DND-41 (cell line): ENCODE results near the gene KIF13A.
"Not testable (repeated sequence)": the region's sequence is repeated elsewhere in the genome, so short reads cannot be mapped to it uniquely, and the experiment has no call there.

ENCODE experiments used
- ATAC-seq: fragments of 200-7000 bp; cut with Tn5 transposase; 3 replicates; pipeline ENCODE4 v1.9.1; 2021; ENCODE audit warnings: low read depth; ENCODE audit not compliant: insufficient read depth
- DNase-seq: peaks from one replicate; pipeline ENCODE4 v3.0.0-alpha.2; 2020
- H2AFZ ChIP-seq: 2 replicates; pipeline ENCODE4 v1.6.0; 2012; ENCODE audit warnings: low read depth, low read length
- H3K27ac ChIP-seq: 2 replicates; pipeline ENCODE4 v1.5.1; 2012; ENCODE audit warnings: low read length, inconsistent platforms
- H3K27me3 ChIP-seq: fragments of 200-600 bp; sonication (generic); 2 replicates; pipeline ENCODE4 v1.6.0; 2012; ENCODE audit warnings: low read length, mild to moderate bottlenecking, inconsistent platforms; ENCODE audit not compliant: insufficient read depth, poor library complexity
- H3K36me3 ChIP-seq: 2 replicates; pipeline ENCODE4 v1.5.1; 2012; ENCODE audit warnings: low read length, inconsistent platforms; ENCODE audit not compliant: insufficient read depth
- H3K4me1 ChIP-seq: 2 replicates; pipeline ENCODE4 v1.5.1; 2012; ENCODE audit warnings: mild to moderate bottlenecking, low read length; ENCODE audit not compliant: insufficient read depth
- H3K4me2 ChIP-seq: 2 replicates; pipeline ENCODE4 v1.6.0; 2012; ENCODE audit warnings: mild to moderate bottlenecking, moderate library complexity, low read length, inconsistent platforms; ENCODE audit not compliant: insufficient read depth
- H3K4me3 ChIP-seq, 2 experiments: fragments of 200-600 bp in 1 of 2; shearing (Covaris generic) in 1 of 2; 2 replicates each; pipeline ENCODE4 v1.5.1; 2012 to 2016; ENCODE audit warnings: inconsistent platforms in 2 of 2, low read length in 2 of 2, mild to moderate bottlenecking in 2 of 2, low read depth in 1 of 2, moderate library complexity in 1 of 2
- H3K79me2 ChIP-seq: 2 replicates; pipeline ENCODE4 v1.6.0; 2012; ENCODE audit warnings: low read length, inconsistent platforms; ENCODE audit not compliant: insufficient read depth
- H3K9ac ChIP-seq: 2 replicates; pipeline ENCODE4 v1.6.0; 2012; ENCODE audit warnings: low read depth, mild to moderate bottlenecking, inconsistent platforms, low read length, moderate library complexity
- H3K9me3 ChIP-seq: 2 replicates; pipeline ENCODE4 v1.5.1; 2012; ENCODE audit warnings: low read length, moderate library complexity, mild to moderate bottlenecking, inconsistent platforms; ENCODE audit not compliant: insufficient read depth, severe bottlenecking
- H4K20me1 ChIP-seq: 2 replicates; pipeline ENCODE4 v1.6.0; 2012; ENCODE audit warnings: low read length; ENCODE audit not compliant: insufficient read depth
- CTCF ChIP-seq: IDR thresholded peaks from 2 replicates; pipeline ENCODE4 v1.5.1; 2012; ENCODE audit warnings: borderline replicate concordance, low read length, moderate library complexity, mild to moderate bottlenecking; ENCODE audit not compliant: poor library complexity, severe bottlenecking; ENCODE audit errors: extremely low read depth
- EZH2 ChIP-seq: IDR thresholded peaks from 3 replicates; pipeline ENCODE4 v1.6.1; 2012; ENCODE audit warnings: borderline replicate concordance, low read depth, mild to moderate bottlenecking, moderate library complexity, low read length, inconsistent platforms; ENCODE audit not compliant: severe bottlenecking

KIF13A gene

GRCh38 chr6:17983730-17984129, 3.7 kb downstream of the KIF13A start:
- Histone ChIP-seq H3K27me3 (no peaks in the 10 kb centered on the region), H3K36me3 (no peaks in the 10 kb centered on the region), H3K79me2 (no peaks in the 10 kb centered on the region), H3K4me3 (no peak overlapping the region), H3K4me2 (no peak overlapping the region), H4K20me1 (no peaks in the 10 kb centered on the region), H2AFZ (no peak overlapping the region), H3K9ac (no peak overlapping the region), H3K27ac (no peak overlapping the region), H3K9me3 (no peaks in the 10 kb centered on the region), H3K4me1 (no peaks in the 10 kb centered on the region)
- ATAC-seq (no peak), DNase-seq (no peak)
- TF ChIP-seq CTCF: no peak
- TF ChIP-seq EZH2: no peak

- Histone ChIP-seq H2AFZ (no peak overlapping the region), H3K9me3 (no peaks in the 10 kb centered on the region), H3K27ac (no peak overlapping the region), H3K27me3 (no peaks in the 10 kb centered on the region), H4K20me1 (no peaks in the 10 kb centered on the region), H3K4me1 (no peaks in the 10 kb centered on the region), H3K4me3 (no peak overlapping the region), H3K9ac (no peak overlapping the region), H3K36me3 (no peaks in the 10 kb centered on the region), H3K79me2 (no peaks in the 10 kb centered on the region), H3K4me2 (no peak overlapping the region)
- no peak for TF ChIP-seq EZH2
- no peak for TF ChIP-seq CTCF
- ATAC-seq (no peak), DNase-seq (no peak)
Observed at GRCh38 chr6:17980329-17980728, 7.1 kb downstream of the KIF13A start.

- ATAC-seq (no peak), DNase-seq (no peak)
- Histone ChIP-seq H3K9ac (no peak overlapping the region), H3K9me3 (no peaks in the 10 kb centered on the region), H3K27ac (no peak overlapping the region), H4K20me1 (no peaks in the 10 kb centered on the region), H3K79me2 (no peaks in the 10 kb centered on the region), H2AFZ (no peak overlapping the region), H3K4me2 (no peak overlapping the region), H3K27me3 (no peaks in the 10 kb centered on the region), H3K36me3 (no peaks in the 10 kb centered on the region), H3K4me1 (no peaks in the 10 kb centered on the region), H3K4me3 (no peak overlapping the region)
- no peak for TF ChIP-seq EZH2
- TF ChIP-seq CTCF: no peak
Observed at GRCh38 chr6:17979479-17979878, 8.0 kb downstream of the KIF13A start.

GRCh38 chr6:17976258-17976657, 11.2 kb downstream of the KIF13A start:
- H3K79me2 ChIP-seq, H3K4me2 ChIP-seq, H4K20me1 ChIP-seq, DNase-seq, H2AFZ ChIP-seq, H3K36me3 ChIP-seq, ATAC-seq, H3K9me3 ChIP-seq, H3K4me1 ChIP-seq, H3K4me3 ChIP-seq, H3K9ac ChIP-seq, H3K27ac ChIP-seq, H3K27me3 ChIP-seq: not testable (repeated sequence)
